Embryonic facial prominence (tissue), 1 donor: ENCODE results near the gene PTGER3.

Source experiments
- DNase-seq: peaks from one replicate; pipeline ENCODE4 v3.0.0-alpha.2; 2016; ENCODE audit errors: extremely low spot score

Gene PTGER3

GRCh38 chr1:71047635-71048607, at the start of gene PTGER3:
Gene PTGER3, minus strand, starts transcription at chr1:71047816. Its CDS starts 239 bp downstream, at chr1:71047577.
- DNase-seq, result no peak

- DNase-seq, result no peak
These were observed 47.3 kb upstream of the PTGER3 start for GRCh38 chr1:71094913-71095312.

- no peak for DNase-seq
These were observed 46.3 kb upstream of the PTGER3 start for GRCh38 chr1:71093938-71094337.

- DNase-seq, result no peak
These were observed 42.1 kb upstream of the PTGER3 start for GRCh38 chr1:71089536-71090270.

- DNase-seq, result no peak
These were observed 41.1 kb upstream of the PTGER3 start for GRCh38 chr1:71088645-71089287.

GRCh38 chr1:71087713-71088112, 40.1 kb upstream of the PTGER3 start:
- DNase-seq, result no peak

- DNase-seq, result no peak
These were observed 39.4 kb upstream of the PTGER3 start for GRCh38 chr1:71087060-71087459.

- no peak for DNase-seq
These were observed 38.7 kb upstream of the PTGER3 start for GRCh38 chr1:71086331-71086730.

GRCh38 chr1:71083271-71083670, 35.7 kb upstream of the PTGER3 start:
- no peak for DNase-seq

- no peak for DNase-seq
These were observed 34.1 kb upstream of the PTGER3 start for GRCh38 chr1:71081697-71082080.

GRCh38 chr1:71080739-71081696, 33.4 kb upstream of the PTGER3 start, which contains the start of gene ZRANB2:
Gene ZRANB2, minus strand, starts transcription at chr1:71081035. Its CDS starts 40 bp downstream, at chr1:71080995.
- DNase-seq, result peak; percentile 96

- DNase-seq, result no peak
These were observed 32.7 kb upstream of the PTGER3 start for GRCh38 chr1:71080230-71080738.

GRCh38 chr1:71074681-71075080, 27.1 kb upstream of the PTGER3 start:
- no peak for DNase-seq

GRCh38 chr1:71072273-71072672, 24.7 kb upstream of the PTGER3 start:
- DNase-seq, result no peak

GRCh38 chr1:71071720-71072119, 24.1 kb upstream of the PTGER3 start:
- no peak for DNase-seq

GRCh38 chr1:71068325-71069240, 21.0 kb upstream of the PTGER3 start:
- DNase-seq, result no peak

- DNase-seq, result no peak
These were observed 7.2 kb upstream of the PTGER3 start for GRCh38 chr1:71054791-71055190.

- DNase-seq, result no peak
These were observed 6.7 kb upstream of the PTGER3 start for GRCh38 chr1:71054281-71054731.

GRCh38 chr1:71053758-71054157, 6.1 kb upstream of the PTGER3 start:
- DNase-seq, result no peak

- no peak for DNase-seq
These were observed 5.5 kb upstream of the PTGER3 start for GRCh38 chr1:71053146-71053545.
